Endodermal cell (in vitro differentiated cells): ENCODE measurements around the gene TMA7B. TPM values are rescaled to one million over a fixed set of nuclear protein-coding genes. Genes with fewer than 3 reads are reported as not detected.

Experiments
- DNase-seq: peaks from one replicate; pipeline ENCODE4 v3.0.0-alpha.2; 2017
- H3K27ac ChIP-seq: 2 replicates; pipeline ENCODE4 v1.5.1; 2013; ENCODE audit warnings: mild to moderate bottlenecking, low read depth, low read length, moderate library complexity
- H3K27me3 ChIP-seq: 2 replicates; pipeline ENCODE4 v1.6.1; 2013; ENCODE audit warnings: mild to moderate bottlenecking, low read length, moderate library complexity; ENCODE audit not compliant: insufficient read depth, control insufficient read depth, poor library complexity, severe bottlenecking
- H3K36me3 ChIP-seq: 2 replicates; pipeline ENCODE4 v1.7.0; 2013; ENCODE audit warnings: mild to moderate bottlenecking, low read length, moderate library complexity; ENCODE audit not compliant: control insufficient read depth, insufficient read depth
- H3K4me1 ChIP-seq: one replicate; pipeline ENCODE4 v1.7.0; 2013; ENCODE audit warnings: low read length; ENCODE audit not compliant: control insufficient read depth, insufficient read depth
- H3K4me3 ChIP-seq: 2 replicates; pipeline ENCODE4 v1.5.1; 2013; ENCODE audit warnings: mild to moderate bottlenecking, low read length, moderate library complexity
- H3K9ac ChIP-seq: 2 replicates; pipeline ENCODE4 v1.6.1; 2013; ENCODE audit warnings: mild to moderate bottlenecking, low read length, moderate library complexity; ENCODE audit not compliant: poor library complexity, severe bottlenecking; ENCODE audit errors: extremely low read depth
- H3K9me3 ChIP-seq: 2 replicates; pipeline ENCODE4 v1.6.1; 2013; ENCODE audit warnings: mild to moderate bottlenecking, low read length, moderate library complexity; ENCODE audit not compliant: control insufficient read depth
- H3K27ac Mint-ChIP-seq: 2 replicates; pipeline ENCODE4 v1.8.0; 2020; ENCODE audit warnings: mixed read lengths
- H3K27me3 Mint-ChIP-seq: 2 replicates; pipeline ENCODE4 v1.8.0; 2021; ENCODE audit warnings: mild to moderate bottlenecking, mixed read lengths; ENCODE audit not compliant: insufficient read depth
- H3K36me3 Mint-ChIP-seq: 2 replicates; pipeline ENCODE4 v1.8.0; 2020; ENCODE audit warnings: low read depth, mixed read lengths
- H3K4me1 Mint-ChIP-seq: 2 replicates; pipeline ENCODE4 v1.8.0; 2020; ENCODE audit warnings: mixed read lengths
- H3K4me3 Mint-ChIP-seq: 2 replicates; pipeline ENCODE4 v1.8.0; 2020; ENCODE audit warnings: mild to moderate bottlenecking, moderate library complexity, mixed read lengths
- H3K9me3 Mint-ChIP-seq: 2 replicates; pipeline ENCODE4 v1.8.0; 2020; ENCODE audit warnings: mild to moderate bottlenecking, mixed read lengths
- CTCF ChIP-seq: fragments of 200-600 bp; sonication (generic); conservative IDR thresholded peaks from 2 replicates; pipeline ENCODE4 v1.5.0; 2021; ENCODE audit warnings: antibody characterized with exemption, mild to moderate bottlenecking
- WGBS, 2 experiments: methylation state at CpG; one replicate each; pipeline versions ENCODE4 v1.1.5 to v1.1.7; 2013; ENCODE audit warnings: missing lambda C conversion rate in 2 of 2, mixed read lengths in 1 of 2; ENCODE audit not compliant: insufficient coverage in 1 of 2, insufficient read length in 1 of 2; 5-methylcytosine and 5-hydroxymethylcytosine counted together
- total RNA-seq, 2 donors: library from RNA; stranded (reverse); fragmentation: NEBNext Ultra II Directional in 1 of 2; extraction: Animal tissue kit (Norgen Biotek cat#: 25700) in 1 of 2; gene quantifications; 2 replicates in 1 of 2; 3 replicates in 1 of 2; pipeline ENCODE4 v1.2.1, GENCODE V29; 2021

Gene TMA7B
- total RNA-seq, 2 donors from 2014 or later: not detected

GRCh38 chr22:39960791-39961746 lies 872 bp downstream of the TMA7B start:
- Mint-ChIP-seq H3K4me1 (peaks cover 17% of the 10 kb centered on the region), H3K9me3 (no peaks in the 10 kb centered on the region), H3K27me3 (peaks cover 30% of the 10 kb centered on the region), H3K4me3 (no peak overlapping the region), H3K36me3 (no peaks in the 10 kb centered on the region), H3K27ac (no peak overlapping the region)
- DNase-seq: no peak
- Histone ChIP-seq H3K9me3 (no peaks in the 10 kb centered on the region), H3K9ac (no peak overlapping the region), H3K4me3 (no peak overlapping the region), H3K4me1 (peaks cover 6% of the 10 kb centered on the region), H3K27me3 (no peaks in the 10 kb centered on the region), H3K27ac (no peak overlapping the region), H3K36me3 (no peaks in the 10 kb centered on the region)
- no peak for TF ChIP-seq CTCF
- WGBS, 2 experiments: 90 to 94% methylated on average over 10 to 13 of the region's 13 CpGs

GRCh38 chr22:39962071-39962470 lies 1.9 kb downstream of the TMA7B start:
- no peak for DNase-seq
- no peak overlapping the region for H3K4me3 Mint-ChIP-seq
- Histone ChIP-seq H3K27me3 (no peaks in the 10 kb centered on the region), H3K9ac (no peak overlapping the region), H3K9me3 (no peaks in the 10 kb centered on the region), H3K27ac (no peak overlapping the region), H3K36me3 (no peaks in the 10 kb centered on the region), H3K4me1 (peaks cover 6% of the 10 kb centered on the region), H3K4me3 (no peak overlapping the region)
- TF ChIP-seq CTCF: no peak
- H3K27me3 Mint-ChIP-seq: peaks cover 30% of the 10 kb centered on the region
- no peaks in the 10 kb centered on the region for H3K36me3 Mint-ChIP-seq
- H3K9me3 Mint-ChIP-seq: no peaks in the 10 kb centered on the region
- WGBS, 2 experiments: 80% methylated on average over 8 of the region's 9 CpGs; no CpG with 5 or more reads in 1 of the 2 experiments
- no peak overlapping the region for H3K27ac Mint-ChIP-seq
- H3K4me1 Mint-ChIP-seq: peaks cover 17% of the 10 kb centered on the region

GRCh38 chr22:39965748-39966147 lies 5.6 kb downstream of the TMA7B start:
- peaks cover 12% of the 10 kb centered on the region for H3K4me1 ChIP-seq
- H3K9me3 ChIP-seq: no peaks in the 10 kb centered on the region
- H3K36me3 ChIP-seq: no peaks in the 10 kb centered on the region
- H3K4me3 ChIP-seq: no peak overlapping the region
- no peak for TF ChIP-seq CTCF
- WGBS, 2 experiments: 93 to 95% methylated on average over 3 to 5 of the region's 5 CpGs
- no peak for DNase-seq
- H3K27ac ChIP-seq: no peak overlapping the region
- no peak overlapping the region for H3K27ac Mint-ChIP-seq
- H3K27me3 ChIP-seq: no peaks in the 10 kb centered on the region
- H3K4me3 Mint-ChIP-seq: no peak overlapping the region
- H3K9me3 Mint-ChIP-seq: no peaks in the 10 kb centered on the region
- no peaks in the 10 kb centered on the region for H3K36me3 Mint-ChIP-seq
- peaks cover 8% of the 10 kb centered on the region for H3K27me3 Mint-ChIP-seq
- H3K4me1 Mint-ChIP-seq: peaks cover 27% of the 10 kb centered on the region
- H3K9ac ChIP-seq: no peak overlapping the region
